ENCODE results near the gene TBC1D1. TPM values are rescaled to one million over a fixed set of nuclear protein-coding genes. Genes with fewer than 3 reads are reported as not detected.

Gene TBC1D1
- total and polyA plus RNA-seq, 2 donors (not counting 3 experiments of a cell fraction or from before 2014, with no cell fraction given), result 63.5 to 116 TPM

- FAIRE-seq, result no peak
- Histone ChIP-seq H2AFZ (ENCODE audit: low read depth, low read length) (no peak overlapping the region), H3K79me2 (ENCODE audit: control insufficient read depth, insufficient read depth, low read length) (no peaks in the 10 kb centered on the region), H3K9me1 (replicated peaks; ENCODE audit: control insufficient read depth, extremely low read depth, insufficient read depth, low read length) (no peaks in the 10 kb centered on the region), H3K9me3 (replicated peaks; ENCODE audit: control insufficient read depth, insufficient read depth, low read length) (no peaks in the 10 kb centered on the region), H4K20me1 (replicated peaks; ENCODE audit: control insufficient read depth, extremely low read depth, insufficient read depth, low read length) (no peaks in the 10 kb centered on the region), H3K9ac (replicated peaks; ENCODE audit: extremely low read depth, insufficient read depth, low read length) (no peak overlapping the region), H3K4me1 (ENCODE audit: control insufficient read depth, extremely low read depth, insufficient read depth, low read length) (no peaks in the 10 kb centered on the region), H3K4me3 (replicated peaks in 1 of 3; ENCODE audit: insufficient read depth in 1 of 3, low read depth in 1 of 3, low read length in 3 of 3) (no peak overlapping the region), H3K27me3 (ENCODE audit: control insufficient read depth in 2 of 2, insufficient read depth in 2 of 2, low read length in 2 of 2) (no peaks in the 10 kb centered on the region), H3K27ac (ENCODE audit: insufficient read depth, low read depth, low read length) (no peak overlapping the region), H3K36me3 (ENCODE audit: control insufficient read depth in 2 of 2, extremely low read depth in 1 of 2, insufficient read depth in 2 of 2, low read length in 2 of 2) (peaks cover 3 to 7% of the 10 kb centered on the region in 2 experiments), H3K4me2 (ENCODE audit: insufficient read depth, low read length) (no peak overlapping the region)
- CTCF ChIA-PET, result interaction anchor here (0.5 to 2.3 kb wide), 11 partner anchors 10 to 199 kb away, joined by 3 to 15 read pairs (median 4); no protein-coding TSS in a partner anchor
- no peak for TF ChIP-seq MAX (IDR thresholded peaks at IDR 0.05; ENCODE audit: insufficient read depth, insufficient read length)
- TF ChIP-seq FOS (IDR thresholded peaks at IDR 0.05; ENCODE audit: borderline replicate concordance, insufficient read depth, low read length), result peak; percentile 45
- intact Hi-C loops (cut with micrococcal nuclease) (no loop called here), dilution Hi-C loops (cut with MboI; ENCODE audit: extremely low pct_ligation_motif_present, low sequenced_read_pairs) (no loop called here)
- POLR2A ChIA-PET, result no interaction called here
- BruUV-seq (replicated peaks), result no TSS peak
- DNase-seq (ENCODE audit: low read depth, low spot score), result peak; percentile 7
Observed at GRCh38 chr4:38119668-38120385, 228.9 kb downstream of the TBC1D1 start.

- intact Hi-C loops (cut with micrococcal nuclease) (no loop called here), dilution Hi-C loops (cut with MboI; ENCODE audit: extremely low pct_ligation_motif_present, low sequenced_read_pairs) (no loop called here)
- H3K79me2 ChIP-seq (ENCODE audit: control insufficient read depth, insufficient read depth, low read length), result no peaks in the 10 kb centered on the region
- no peak for FAIRE-seq
- peaks cover 3 to 7% of the 10 kb centered on the region in 2 experiments for H3K36me3 ChIP-seq (ENCODE audit: control insufficient read depth in 2 of 2, extremely low read depth in 1 of 2, insufficient read depth in 2 of 2, low read length in 2 of 2)
- H2AFZ ChIP-seq (ENCODE audit: low read depth, low read length), result no peak overlapping the region
- DNase-seq (ENCODE audit: low read depth, low spot score), result no peak
- no peak for TF ChIP-seq CTCF (IDR thresholded peaks at IDR 0.05; ENCODE audit: extremely low read depth in 1 of 2, insufficient read depth in 1 of 2, low read depth in 1 of 2, low read length in 2 of 2)
- no peak for TF ChIP-seq EZH2 (IDR thresholded peaks at IDR 0.05; ENCODE audit: borderline replicate concordance, low read depth, low read length, severe bottlenecking)
- no peak for TF ChIP-seq GATA2 (IDR thresholded peaks at IDR 0.05; ENCODE audit: insufficient read depth, insufficient read length, low read depth, low read length)
- TF ChIP-seq POLR2AphosphoS5 (IDR thresholded peaks at IDR 0.05; ENCODE audit: insufficient read depth, low read depth, low read length), result no peak
- no peak for TF ChIP-seq POLR2A (IDR thresholded peaks at IDR 0.05; ENCODE audit: low read depth, low read length)
- TF ChIP-seq MAX (IDR thresholded peaks at IDR 0.05; ENCODE audit: insufficient read depth, insufficient read length), result no peak
- TF ChIP-seq JUN (IDR thresholded peaks at IDR 0.05; ENCODE audit: borderline replicate concordance, insufficient read depth, insufficient read length, low read depth), result no peak
- TF ChIP-seq FOS (IDR thresholded peaks at IDR 0.05; ENCODE audit: borderline replicate concordance, insufficient read depth, low read length), result no peak
- TF ChIP-seq MYC (IDR thresholded peaks at IDR 0.05; ENCODE audit: low read depth, low read length), result no peak
- no peak overlapping the region for H3K4me3 ChIP-seq (replicated peaks in 1 of 3; ENCODE audit: insufficient read depth in 1 of 3, low read depth in 1 of 3, low read length in 3 of 3)
- H3K27ac ChIP-seq (ENCODE audit: insufficient read depth, low read depth, low read length), result no peak overlapping the region
- ChIA-PET CTCF (interaction anchor here (1.2 to 2.3 kb wide), 5 partner anchors 9 to 58 kb away, joined by 3 to 15 read pairs (median 9); no protein-coding TSS in a partner anchor), POLR2A (no interaction called here)
- no peaks in the 10 kb centered on the region for H3K9me3 ChIP-seq (replicated peaks; ENCODE audit: control insufficient read depth, insufficient read depth, low read length)
- no peaks in the 10 kb centered on the region for H3K9me1 ChIP-seq (replicated peaks; ENCODE audit: control insufficient read depth, extremely low read depth, insufficient read depth, low read length)
- H4K20me1 ChIP-seq (replicated peaks; ENCODE audit: control insufficient read depth, extremely low read depth, insufficient read depth, low read length), result no peaks in the 10 kb centered on the region
- H3K9ac ChIP-seq (replicated peaks; ENCODE audit: extremely low read depth, insufficient read depth, low read length), result no peak overlapping the region
- no peak overlapping the region for H3K4me2 ChIP-seq (ENCODE audit: insufficient read depth, low read length)
- no TSS peak for BruUV-seq (replicated peaks)
- no peaks in the 10 kb centered on the region for H3K27me3 ChIP-seq (ENCODE audit: control insufficient read depth in 2 of 2, insufficient read depth in 2 of 2, low read length in 2 of 2)
- H3K4me1 ChIP-seq (ENCODE audit: control insufficient read depth, extremely low read depth, insufficient read depth, low read length), result no peaks in the 10 kb centered on the region
Observed at GRCh38 chr4:38120772-38121171, 229.9 kb downstream of the TBC1D1 start.

All from endothelial cell of umbilical vein (primary cell).